Astrocyte (in vitro differentiated cells and primary cell): ENCODE results near the gene DYSF. TPM values are rescaled to one million over a fixed set of nuclear protein-coding genes. Genes with fewer than 3 reads are reported as not detected.

ENCODE experiments used
- DNase-seq: peaks from one replicate; pipeline ENCODE4 v3.0.0-alpha.2; 2010; ENCODE audit warnings: low read depth
- FAIRE-seq: peaks from 2 replicates; lab custom pipeline; 2011; peaks lifted over from hg19 to GRCh38; lab: Jason Lieb, UNC
- H2AFZ ChIP-seq: 2 replicates; pipeline ENCODE4 v1.6.0; 2012; ENCODE audit warnings: low read depth, low read length, inconsistent platforms
- H3K27ac ChIP-seq: 2 replicates; pipeline ENCODE4 v1.5.1; 2011; ENCODE audit warnings: low read depth, low read length, inconsistent platforms
- H3K27me3 ChIP-seq: 2 replicates; pipeline ENCODE4 v1.6.0; 2011; ENCODE audit warnings: low read length, inconsistent platforms; ENCODE audit not compliant: insufficient read depth
- H3K36me3 ChIP-seq: 2 replicates; pipeline ENCODE4 v1.5.1; 2011; ENCODE audit warnings: low read length, inconsistent platforms; ENCODE audit not compliant: insufficient read depth
- H3K4me1 ChIP-seq: 2 replicates; pipeline ENCODE4 v1.5.1; 2011; ENCODE audit warnings: low read length, inconsistent platforms; ENCODE audit not compliant: insufficient read depth
- H3K4me2 ChIP-seq: 2 replicates; pipeline ENCODE4 v1.6.0; 2012; ENCODE audit warnings: low read length, inconsistent platforms
- H3K4me3 ChIP-seq: 2 replicates; pipeline ENCODE4 v1.5.1; 2011; ENCODE audit warnings: low read depth, mild to moderate bottlenecking, low read length, inconsistent platforms; ENCODE audit not compliant: insufficient read depth
- H3K79me2 ChIP-seq: 2 replicates; pipeline ENCODE4 v1.6.0; 2012; ENCODE audit warnings: mild to moderate bottlenecking, low read length, inconsistent platforms; ENCODE audit not compliant: insufficient read depth
- H3K9ac ChIP-seq: 2 replicates; pipeline ENCODE4 v1.6.0; 2012; ENCODE audit warnings: mild to moderate bottlenecking, low read length, inconsistent platforms
- H3K9me3 ChIP-seq: 2 replicates; pipeline ENCODE4 v1.5.1; 2012; ENCODE audit warnings: low read depth, mild to moderate bottlenecking, low read length, inconsistent platforms; ENCODE audit not compliant: insufficient read depth
- H4K20me1 ChIP-seq: 2 replicates; pipeline ENCODE4 v1.6.0; 2012; ENCODE audit warnings: low read length, inconsistent platforms; ENCODE audit not compliant: insufficient read depth
- H3K27ac Mint-ChIP-seq: one replicate; pipeline ENCODE4 v1.8.0; 2021; ENCODE audit warnings: mild to moderate bottlenecking, mixed read lengths; ENCODE audit not compliant: unreplicated experiment
- H3K27me3 Mint-ChIP-seq: one replicate; pipeline ENCODE4 v1.8.0; 2021; ENCODE audit warnings: low read depth, mixed read lengths; ENCODE audit not compliant: unreplicated experiment
- H3K36me3 Mint-ChIP-seq: one replicate; pipeline ENCODE4 v1.8.0; 2021; ENCODE audit warnings: low read depth, mixed read lengths; ENCODE audit not compliant: unreplicated experiment
- H3K4me1 Mint-ChIP-seq: one replicate; pipeline ENCODE4 v1.8.0; 2021; ENCODE audit warnings: low read depth, mixed read lengths; ENCODE audit not compliant: unreplicated experiment
- H3K4me3 Mint-ChIP-seq: one replicate; pipeline ENCODE4 v1.8.0; 2021; ENCODE audit warnings: mild to moderate bottlenecking, moderate library complexity, mixed read lengths; ENCODE audit not compliant: unreplicated experiment
- H3K9me3 Mint-ChIP-seq: one replicate; pipeline ENCODE4 v1.8.0; 2021; ENCODE audit warnings: mild to moderate bottlenecking, mixed read lengths; ENCODE audit not compliant: unreplicated experiment
- EZH2 ChIP-seq: IDR thresholded peaks from 2 replicates; pipeline ENCODE4 v1.6.1; 2012; ENCODE audit warnings: mild to moderate bottlenecking, low read length, inconsistent platforms; ENCODE audit not compliant: insufficient read depth
- total RNA-seq: library from RNA; stranded (reverse); gene quantifications from 2 replicates; pipeline ENCODE4 v1.2.1, GENCODE V29; 2021
- TF ChIP-seq, protein P1 (sequence below): IDR thresholded peaks from 2 replicates; pipeline ENCODE4 v1.5.1; 2011; ENCODE audit warnings: low read depth, mild to moderate bottlenecking, inconsistent platforms, low read length, moderate library complexity; ENCODE audit not compliant: insufficient read depth

DYSF gene
- total RNA-seq, 1 donor from 2014 or later, result 123 TPM

DNA sequence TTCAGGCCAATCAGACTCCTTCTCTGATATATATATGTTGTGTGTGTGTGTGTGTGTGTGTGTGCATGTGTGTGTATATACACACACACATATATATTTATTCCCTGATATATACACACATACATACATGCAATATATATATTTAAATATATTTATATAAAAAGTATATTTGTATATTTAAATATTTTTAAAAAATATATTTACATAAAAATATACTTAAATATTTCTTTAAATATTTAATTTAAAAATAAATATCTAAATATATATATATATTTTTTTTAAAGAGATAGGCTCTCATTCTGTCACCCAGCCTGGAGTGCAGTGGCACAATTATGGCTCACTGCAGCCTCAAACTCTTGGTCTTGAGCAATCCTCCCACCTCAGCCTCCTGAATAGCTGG, 281.3 kb downstream of the DYSF start:
- no peaks in the 10 kb centered on the region for H3K36me3 ChIP-seq
- H3K9ac ChIP-seq, result no peak overlapping the region
- no peak for DNase-seq
- no peaks in the 10 kb centered on the region for H3K9me3 ChIP-seq
- no peak for FAIRE-seq
- TF ChIP-seq, protein P1, sequence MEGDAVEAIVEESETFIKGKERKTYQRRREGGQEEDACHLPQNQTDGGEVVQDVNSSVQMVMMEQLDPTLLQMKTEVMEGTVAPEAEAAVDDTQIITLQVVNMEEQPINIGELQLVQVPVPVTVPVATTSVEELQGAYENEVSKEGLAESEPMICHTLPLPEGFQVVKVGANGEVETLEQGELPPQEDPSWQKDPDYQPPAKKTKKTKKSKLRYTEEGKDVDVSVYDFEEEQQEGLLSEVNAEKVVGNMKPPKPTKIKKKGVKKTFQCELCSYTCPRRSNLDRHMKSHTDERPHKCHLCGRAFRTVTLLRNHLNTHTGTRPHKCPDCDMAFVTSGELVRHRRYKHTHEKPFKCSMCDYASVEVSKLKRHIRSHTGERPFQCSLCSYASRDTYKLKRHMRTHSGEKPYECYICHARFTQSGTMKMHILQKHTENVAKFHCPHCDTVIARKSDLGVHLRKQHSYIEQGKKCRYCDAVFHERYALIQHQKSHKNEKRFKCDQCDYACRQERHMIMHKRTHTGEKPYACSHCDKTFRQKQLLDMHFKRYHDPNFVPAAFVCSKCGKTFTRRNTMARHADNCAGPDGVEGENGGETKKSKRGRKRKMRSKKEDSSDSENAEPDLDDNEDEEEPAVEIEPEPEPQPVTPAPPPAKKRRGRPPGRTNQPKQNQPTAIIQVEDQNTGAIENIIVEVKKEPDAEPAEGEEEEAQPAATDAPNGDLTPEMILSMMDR, result no peak
- no peak for TF ChIP-seq EZH2
- Mint-ChIP-seq H3K4me3 (no peak overlapping the region), H3K36me3 (peaks cover 11% of the 10 kb centered on the region), H3K4me1 (no peaks in the 10 kb centered on the region), H3K27ac (no peak overlapping the region), H3K27me3 (peaks cover 60% of the 10 kb centered on the region), H3K9me3 (peaks cover 21% of the 10 kb centered on the region)
- no peak overlapping the region for H2AFZ ChIP-seq
- H3K27me3 ChIP-seq, result peaks cover 15% of the 10 kb centered on the region
- no peak overlapping the region for H3K4me2 ChIP-seq
- H3K4me1 ChIP-seq, result no peaks in the 10 kb centered on the region
- no peak overlapping the region for H3K27ac ChIP-seq
- H3K4me3 ChIP-seq, result no peak overlapping the region
- no peaks in the 10 kb centered on the region for H3K79me2 ChIP-seq
- no peaks in the 10 kb centered on the region for H4K20me1 ChIP-seq

DNA sequence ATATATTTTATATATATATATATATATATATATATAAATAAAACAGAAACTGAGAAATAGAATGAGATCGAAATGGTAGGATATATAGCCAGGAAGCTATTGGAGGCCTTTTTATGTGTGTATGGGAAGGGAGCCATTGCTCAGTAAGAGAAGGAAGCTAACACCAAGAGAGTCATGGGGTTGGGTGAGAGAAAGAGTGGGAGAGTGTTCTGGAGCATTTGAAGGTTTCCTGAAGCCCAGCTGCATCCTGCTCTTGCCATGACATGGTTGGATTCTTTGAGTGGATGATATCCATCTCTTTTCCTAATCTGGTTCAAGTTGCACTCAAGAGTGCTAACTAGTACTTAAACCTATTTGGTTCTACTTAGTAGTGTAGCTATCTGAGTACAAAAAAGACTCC, 282.3 kb downstream of the DYSF start:
- H3K79me2 ChIP-seq, result no peaks in the 10 kb centered on the region
- no peak overlapping the region for H3K27ac ChIP-seq
- H3K27ac Mint-ChIP-seq, result no peak overlapping the region
- H4K20me1 ChIP-seq, result no peaks in the 10 kb centered on the region
- H3K36me3 ChIP-seq, result no peaks in the 10 kb centered on the region
- H3K27me3 ChIP-seq, result peaks cover 10% of the 10 kb centered on the region
- DNase-seq (no peak), FAIRE-seq (no peak)
- H3K4me3 ChIP-seq, result no peak overlapping the region
- peaks cover 52% of the 10 kb centered on the region for H3K27me3 Mint-ChIP-seq
- no peaks in the 10 kb centered on the region for H3K4me1 Mint-ChIP-seq
- H3K9me3 Mint-ChIP-seq, result peaks cover 27% of the 10 kb centered on the region
- H2AFZ ChIP-seq, result no peak overlapping the region
- H3K4me3 Mint-ChIP-seq, result no peak overlapping the region
- no peak overlapping the region for H3K9ac ChIP-seq
- H3K9me3 ChIP-seq, result no peaks in the 10 kb centered on the region
- TF ChIP-seq, protein P1, result no peak
- TF ChIP-seq EZH2, result no peak
- no peak overlapping the region for H3K4me2 ChIP-seq
- H3K36me3 Mint-ChIP-seq, result peaks cover 11% of the 10 kb centered on the region
- no peaks in the 10 kb centered on the region for H3K4me1 ChIP-seq

Other genes starting within 250 kb of the DYSF start
- gene PAIP2B, start 226.5 kb upstream of the DYSF start, total RNA-seq, result 1.7 TPM in 2 replicates
- gene ZNF638, start 121.8 kb upstream of the DYSF start, total RNA-seq, result 87.1 and 91.7 TPM in 2 replicates